Nephron (organoid): ENCODE measurements around the gene LPCAT1.
"Not testable (repeated sequence)": the region's sequence is repeated elsewhere in the genome, so short reads cannot be mapped to it uniquely, and the experiment has no call there.

Source experiments
- H3K27ac Mint-ChIP-seq, 3 experiments: 2 replicates each; pipeline ENCODE4 v1.8.0; 2020; ENCODE audit warnings: mixed read lengths in 3 of 3, mild to moderate bottlenecking in 2 of 3, moderate library complexity in 1 of 3
- H3K27me3 Mint-ChIP-seq: 2 replicates; pipeline ENCODE4 v1.8.0; 2021; ENCODE audit warnings: low read depth, mild to moderate bottlenecking, moderate library complexity, mixed read lengths
- H3K36me3 Mint-ChIP-seq: 2 replicates; pipeline ENCODE4 v1.8.0; 2020; ENCODE audit warnings: low read depth, mixed read lengths
- H3K4me1 Mint-ChIP-seq: 2 replicates; pipeline ENCODE4 v1.8.0; 2020; ENCODE audit warnings: mixed read lengths
- H3K4me3 Mint-ChIP-seq, 3 experiments: 2 replicates each; pipeline ENCODE4 v1.8.0; 2020; ENCODE audit warnings: mild to moderate bottlenecking in 3 of 3, mixed read lengths in 3 of 3, moderate library complexity in 2 of 3
- H3K9me3 Mint-ChIP-seq: 2 replicates; pipeline ENCODE4 v1.8.0; 2020; ENCODE audit warnings: mixed read lengths
- CTCF ChIP-seq, 3 experiments: fragments of 200-600 bp; sonication (generic); IDR thresholded peaks; one replicate each; pipeline ENCODE4 v1.5.0; 2021; ENCODE audit warnings: antibody characterized with exemption in 3 of 3; ENCODE audit not compliant: unreplicated experiment in 3 of 3

Gene LPCAT1

GRCh38 chr5:1515921-1516571 lies 7.7 kb downstream of the LPCAT1 start:
- Mint-ChIP-seq H3K27ac (peak overlapping the region in 2 of 3 experiments; percentile 20 to 55), H3K9me3 (no peaks in the 10 kb centered on the region), H3K4me3 (no peak overlapping the region), H3K27me3 (no peaks in the 10 kb centered on the region), H3K4me1 (peaks cover 16% of the 10 kb centered on the region), H3K36me3 (peaks cover 15% of the 10 kb centered on the region)
- no peak for TF ChIP-seq CTCF (IDR thresholded peaks at IDR 0.05; ENCODE audit: unreplicated experiment in 3 of 3)

- Mint-ChIP-seq H3K4me3 (no peak overlapping the region), H3K36me3 (peaks cover 15% of the 10 kb centered on the region), H3K27me3 (no peaks in the 10 kb centered on the region), H3K27ac (no peak overlapping the region), H3K4me1 (peaks cover 14% of the 10 kb centered on the region), H3K9me3 (no peaks in the 10 kb centered on the region)
- no peak for TF ChIP-seq CTCF (IDR thresholded peaks at IDR 0.05; ENCODE audit: unreplicated experiment in 3 of 3)
Observed at GRCh38 chr5:1515311-1515920, 8.3 kb downstream of the LPCAT1 start.

GRCh38 chr5:1514819-1515310 lies 8.9 kb downstream of the LPCAT1 start:
- peaks cover 15% of the 10 kb centered on the region for H3K36me3 Mint-ChIP-seq
- H3K4me1 Mint-ChIP-seq = peaks cover 18% of the 10 kb centered on the region
- H3K27ac Mint-ChIP-seq, H3K4me3 Mint-ChIP-seq, H3K27me3 Mint-ChIP-seq, H3K9me3 Mint-ChIP-seq: not testable (repeated sequence)

GRCh38 chr5:1514027-1514818 lies 9.5 kb downstream of the LPCAT1 start:
- Mint-ChIP-seq H3K4me3 (no peak overlapping the region), H3K9me3 (no peaks in the 10 kb centered on the region), H3K36me3 (peaks cover 16% of the 10 kb centered on the region), H3K27ac (no peak overlapping the region), H3K4me1 (peaks cover 24% of the 10 kb centered on the region), H3K27me3 (no peaks in the 10 kb centered on the region)
- TF ChIP-seq CTCF (IDR thresholded peaks at IDR 0.05; ENCODE audit: unreplicated experiment in 3 of 3) = no peak

GRCh38 chr5:1513326-1514026 lies 10.3 kb downstream of the LPCAT1 start:
- no peak for TF ChIP-seq CTCF (IDR thresholded peaks at IDR 0.05; ENCODE audit: unreplicated experiment in 3 of 3)
- Mint-ChIP-seq H3K9me3 (no peaks in the 10 kb centered on the region), H3K27me3 (no peaks in the 10 kb centered on the region), H3K4me1 (peaks cover 24% of the 10 kb centered on the region), H3K4me3 (no peak overlapping the region), H3K27ac (no peak overlapping the region), H3K36me3 (peaks cover 11% of the 10 kb centered on the region)
